GM19438 (cell line): ENCODE measurements around the gene BAG5.

Experiments used
- ATAC-seq: cut with Tn5 transposase; IDR thresholded peaks from one replicate; pipeline ENCODE4 v1.9.1; 2021; ENCODE audit warnings: low read depth; ENCODE audit not compliant: unreplicated experiment

Gene BAG5

DNA sequence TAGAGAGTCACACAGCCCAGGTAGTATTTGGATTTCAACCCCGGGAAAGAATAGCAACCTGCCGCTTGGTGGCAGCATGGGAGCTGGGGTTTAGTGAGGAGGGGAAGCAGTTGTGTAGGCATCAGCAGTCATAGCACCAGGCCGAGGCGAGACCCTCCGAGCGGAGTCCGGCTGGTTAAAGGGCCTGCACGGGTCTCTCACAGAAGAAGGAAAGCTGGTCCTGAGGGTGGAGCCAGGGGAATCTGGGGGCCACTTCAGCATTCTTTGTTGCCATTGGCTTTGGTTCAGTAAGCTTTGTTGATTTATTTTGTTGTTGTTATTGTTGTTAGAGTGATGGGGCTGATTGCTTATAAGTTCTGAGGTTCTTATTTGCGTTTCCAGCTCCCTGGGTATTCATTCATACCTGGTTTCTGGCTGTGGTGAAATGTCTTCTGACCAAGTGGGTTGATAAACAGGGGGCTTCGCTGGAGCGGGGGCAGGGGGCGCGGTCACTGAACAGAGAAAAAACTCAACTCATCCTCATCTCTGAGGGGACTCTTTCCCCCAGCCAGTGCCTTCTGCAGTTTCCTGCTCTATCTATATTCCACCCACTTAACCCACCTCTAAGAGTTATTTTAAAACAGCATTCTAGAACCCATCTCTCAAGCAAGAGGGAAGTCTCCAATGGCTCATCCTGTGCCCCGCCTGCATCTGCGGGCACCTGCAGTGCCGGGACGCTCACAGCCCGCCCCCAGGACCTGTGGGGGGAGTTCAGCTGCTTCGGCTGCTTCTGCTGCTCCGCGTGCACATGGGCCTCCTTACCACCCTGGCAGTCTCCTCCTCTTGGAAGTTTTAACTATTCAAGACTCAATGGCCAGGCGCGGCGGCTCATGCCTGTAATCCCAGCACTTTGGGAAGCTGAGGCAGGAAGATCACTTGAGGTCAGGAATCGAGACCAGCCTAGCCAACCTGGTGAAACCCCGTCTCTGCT lies 51.4 kb downstream of the BAG5 start:
- ATAC-seq = no peak

DNA sequence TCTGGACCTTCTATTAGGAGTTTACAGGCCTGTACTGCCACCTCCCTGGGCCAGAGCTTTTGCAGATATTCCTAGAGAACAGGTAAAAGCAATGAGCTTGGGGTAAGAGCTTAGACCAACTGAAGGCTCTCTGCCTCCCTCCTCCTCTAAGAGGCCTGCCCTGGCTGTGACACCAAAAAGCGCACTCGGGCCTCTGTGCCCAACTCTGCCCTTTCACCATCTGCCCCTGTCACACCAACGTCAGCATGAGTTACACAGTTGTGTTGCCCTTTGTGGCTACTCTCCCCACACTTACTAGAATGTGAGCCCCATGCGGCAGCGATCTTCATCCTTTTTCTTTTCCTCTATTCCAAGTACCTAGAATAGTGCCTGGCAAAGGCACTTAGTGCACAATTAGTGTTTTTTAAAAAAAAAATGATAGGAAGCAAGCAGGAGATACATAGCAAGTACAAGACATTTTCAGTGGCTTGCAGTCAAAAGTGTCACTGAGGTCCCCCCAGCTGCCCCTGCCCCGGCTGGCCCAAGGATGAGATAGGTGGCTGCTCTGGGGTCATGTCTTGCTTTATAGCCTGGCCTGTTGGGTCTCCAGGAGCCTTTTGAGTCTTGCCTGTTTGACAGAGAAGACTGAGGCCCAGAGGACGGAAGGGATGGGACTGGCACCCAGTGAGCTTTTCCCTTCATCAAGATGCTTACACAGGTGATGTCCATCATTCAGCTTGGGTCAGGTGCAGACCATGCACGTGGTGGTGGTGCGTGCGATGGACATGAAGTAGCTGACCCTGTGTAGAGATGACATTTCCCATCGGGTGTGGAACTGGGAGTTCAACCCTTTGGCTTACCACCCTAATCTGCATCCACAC lies 52.4 kb downstream of the BAG5 start:
- ATAC-seq = no peak

DNA sequence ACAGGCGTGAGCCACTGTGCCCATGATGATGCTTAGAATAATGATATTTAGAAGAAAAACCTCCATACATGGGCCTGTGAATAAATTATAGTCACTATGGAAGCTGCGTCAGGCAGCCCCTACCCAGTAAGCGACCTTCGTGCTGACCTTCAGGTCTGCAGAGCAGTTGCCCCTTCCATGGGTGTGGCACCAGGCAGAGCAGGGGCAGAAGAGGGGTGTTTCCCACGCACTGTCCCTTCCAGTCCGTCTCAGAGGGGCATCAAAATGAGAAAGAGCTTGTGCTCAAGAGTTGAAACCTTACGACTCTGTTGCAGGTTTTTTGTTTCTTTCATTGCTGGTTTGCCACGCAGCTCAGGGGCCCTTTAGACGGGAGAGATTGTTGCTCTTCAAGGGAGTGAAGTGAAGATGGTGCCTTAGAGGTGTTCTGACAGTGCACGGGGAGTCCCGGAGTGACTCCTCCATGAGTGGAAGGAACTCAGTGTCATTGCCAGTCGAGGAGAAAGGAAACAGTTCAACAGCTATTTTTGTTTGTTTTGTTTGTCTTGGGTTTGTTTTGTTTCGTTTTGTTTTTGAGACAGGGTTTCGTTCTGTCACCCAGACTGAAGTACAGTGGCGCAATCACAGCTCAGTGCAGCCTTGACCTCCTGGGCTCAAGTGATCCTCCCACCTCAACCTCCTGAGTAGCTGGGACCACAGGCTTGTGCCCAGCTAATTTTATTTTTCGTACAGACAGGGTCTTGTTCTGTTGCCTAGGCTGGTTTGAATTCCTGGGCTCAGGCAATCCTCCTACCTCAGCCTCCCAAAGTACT lies 53.7 kb downstream of the BAG5 start:
- no peak for ATAC-seq

DNA sequence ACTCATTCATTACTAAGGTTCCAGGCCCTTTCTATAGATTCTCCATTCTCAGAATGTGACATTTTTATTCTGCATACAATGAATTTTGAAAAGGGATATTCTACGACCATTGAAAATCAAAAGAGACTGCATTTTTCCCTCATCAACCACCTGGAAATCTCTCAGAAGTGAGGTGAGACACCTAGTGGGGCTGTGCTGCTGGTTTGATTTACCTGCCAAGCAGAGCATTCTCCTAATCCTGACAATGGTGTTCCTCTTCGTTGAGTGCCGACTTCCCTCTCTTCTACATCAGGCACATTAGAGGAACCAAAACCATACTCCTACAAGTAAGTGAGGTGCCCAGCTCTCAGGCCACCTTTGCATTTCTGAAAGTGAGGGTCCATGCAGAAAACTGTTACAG lies 54.7 kb downstream of the BAG5 start:
- ATAC-seq = no peak
